Esophagus squamous epithelium (tissue), 5 donors: ENCODE measurements around the gene CEP128. TPM values are rescaled to one million over a fixed set of nuclear protein-coding genes. Genes with fewer than 3 reads are reported as not detected.

Experiments used
- DNase-seq: peaks from one replicate; lab custom pipeline; 2025; lab: John Stamatoyannopoulos, UW
- H3K27ac ChIP-seq, 4 donors: fragments of 200-600 bp; sonication (generic); one replicate each; pipeline ENCODE4 v1.5.1; 2016 to 2019; ENCODE audit warnings: mild to moderate bottlenecking in 1 of 4
- H3K27me3 ChIP-seq, 4 donors: fragments of 200-600 bp; sonication (generic); 1 replicate in 3 of 4; 2 replicates in 1 of 4; pipeline versions ENCODE4 v1.5.1 to v1.6.0; 2017 to 2021; ENCODE audit warnings: antibody characterized with exemption in 1 of 4
- H3K36me3 ChIP-seq, 3 donors: fragments of 200-600 bp; sonication (generic); one replicate each; pipeline ENCODE4 v1.5.1; 2016 to 2019
- H3K4me1 ChIP-seq, 3 donors: fragments of 200-600 bp; sonication (generic); one replicate each; pipeline ENCODE4 v1.5.1; 2017 to 2019
- H3K4me3 ChIP-seq, 4 donors: fragments of 200-600 bp; sonication (generic); 1 replicate in 3 of 4; 2 replicates in 1 of 4; pipeline ENCODE4 v1.5.1; 2016 to 2019; ENCODE audit warnings: mild to moderate bottlenecking in 2 of 4, moderate library complexity in 1 of 4
- H3K9me3 ChIP-seq, 3 donors: fragments of 200-600 bp; sonication (generic); one replicate each; pipeline ENCODE4 v1.5.1; 2016 to 2019
- POLR2A ChIP-seq, 4 donors: fragments of 450-650 bp; IDR thresholded peaks; one replicate each; pipeline ENCODE4 v1.6.1; 2017; ENCODE audit warnings: antibody characterized with exemption in 4 of 4, mild to moderate bottlenecking in 4 of 4, moderate library complexity in 3 of 4
- WGBS, 2 donors: methylation state at CpG; one replicate each; pipeline ENCODE4 v1.1.5; 2018; 5-methylcytosine and 5-hydroxymethylcytosine counted together
- intact Hi-C: fragments of 100-400 bp; cut with DNase I; formaldehyde crosslinking; loops from one replicate; pipeline ENCODE4 v1.15.0; 2022
- total RNA-seq, 4 donors: library from RNA; depleted of rRNA; stranded (reverse); fragments of >200 nt; gene quantifications; one replicate each; pipeline ENCODE4 v1.1.0, GENCODE V29; 2016
- TF ChIP-seq, protein P1 (sequence below), 6 experiments: fragments of 450-650 bp in 4 of 6; fragments of 200-600 bp in 2 of 6; sonication (generic) in 2 of 6; IDR thresholded peaks; one replicate each; pipeline ENCODE4 v1.5.1; 2016 to 2019; ENCODE audit warnings: antibody characterized with exemption in 6 of 6, mild to moderate bottlenecking in 4 of 6, moderate library complexity in 4 of 6
- donor health status: DM: yes; HTN: yes; CAD: no.

The CEP128 gene
- total RNA-seq, 4 donors from 2014 or later = 2.0 to 12.6 (median 5.4) TPM

DNA sequence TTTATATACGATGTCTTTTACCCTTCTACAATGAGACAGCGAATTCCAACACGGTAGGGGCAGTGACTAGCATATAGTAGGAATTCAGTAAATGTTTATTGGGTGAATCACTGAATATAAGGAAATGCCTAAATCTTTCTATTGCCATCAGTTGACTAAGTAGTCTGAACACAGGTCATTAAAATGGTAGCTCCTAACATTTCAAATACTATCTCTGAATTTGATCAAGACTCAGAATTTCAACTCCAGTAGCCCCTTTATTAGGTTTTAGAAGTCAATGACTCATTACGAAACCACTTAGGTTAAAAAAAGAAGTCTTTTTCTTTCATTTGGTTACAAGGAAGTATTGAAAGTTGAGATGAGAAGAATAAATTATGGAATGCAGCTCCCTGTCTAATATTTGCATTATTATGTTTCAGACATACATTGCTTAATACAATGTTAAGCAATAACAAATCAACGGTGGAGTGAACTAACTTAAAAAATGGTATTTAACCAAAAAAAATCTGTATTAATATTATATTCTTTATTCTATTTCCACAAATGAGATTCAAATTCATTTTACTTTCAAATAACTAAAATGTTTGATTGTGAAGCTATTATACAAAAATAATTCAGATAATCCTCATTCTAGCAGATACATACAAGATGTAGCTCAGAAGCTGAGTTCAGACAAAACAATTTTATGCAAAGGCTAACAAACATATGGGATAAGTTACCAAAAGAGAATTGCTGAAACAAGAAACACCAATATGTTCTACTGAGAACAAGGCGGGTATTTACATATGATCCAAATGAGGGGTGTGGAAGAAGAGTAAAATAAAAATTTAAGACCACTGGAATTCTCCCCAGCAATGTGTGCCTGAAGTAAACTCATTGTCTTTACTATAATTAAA, 302.7 kb downstream of the CEP128 start:
- no peaks in the 10 kb centered on the region for H3K36me3 ChIP-seq
- WGBS, 2 donors = 78 to 84% methylated on average over 6 of the region's 6 CpGs
- H3K9me3 ChIP-seq = no peaks in the 10 kb centered on the region
- H3K27me3 ChIP-seq = no peaks in the 10 kb centered on the region
- intact Hi-C loops = no loop called here
- DNase-seq = no peak
- no peak overlapping the region for H3K4me3 ChIP-seq
- H3K4me1 ChIP-seq = no peaks in the 10 kb centered on the region
- H3K27ac ChIP-seq = no peak overlapping the region
- TF ChIP-seq, protein P1, sequence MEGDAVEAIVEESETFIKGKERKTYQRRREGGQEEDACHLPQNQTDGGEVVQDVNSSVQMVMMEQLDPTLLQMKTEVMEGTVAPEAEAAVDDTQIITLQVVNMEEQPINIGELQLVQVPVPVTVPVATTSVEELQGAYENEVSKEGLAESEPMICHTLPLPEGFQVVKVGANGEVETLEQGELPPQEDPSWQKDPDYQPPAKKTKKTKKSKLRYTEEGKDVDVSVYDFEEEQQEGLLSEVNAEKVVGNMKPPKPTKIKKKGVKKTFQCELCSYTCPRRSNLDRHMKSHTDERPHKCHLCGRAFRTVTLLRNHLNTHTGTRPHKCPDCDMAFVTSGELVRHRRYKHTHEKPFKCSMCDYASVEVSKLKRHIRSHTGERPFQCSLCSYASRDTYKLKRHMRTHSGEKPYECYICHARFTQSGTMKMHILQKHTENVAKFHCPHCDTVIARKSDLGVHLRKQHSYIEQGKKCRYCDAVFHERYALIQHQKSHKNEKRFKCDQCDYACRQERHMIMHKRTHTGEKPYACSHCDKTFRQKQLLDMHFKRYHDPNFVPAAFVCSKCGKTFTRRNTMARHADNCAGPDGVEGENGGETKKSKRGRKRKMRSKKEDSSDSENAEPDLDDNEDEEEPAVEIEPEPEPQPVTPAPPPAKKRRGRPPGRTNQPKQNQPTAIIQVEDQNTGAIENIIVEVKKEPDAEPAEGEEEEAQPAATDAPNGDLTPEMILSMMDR (IDR thresholded peaks at IDR 0.05) = no peak
- TF ChIP-seq POLR2A (IDR thresholded peaks at IDR 0.05) = no peak

DNA sequence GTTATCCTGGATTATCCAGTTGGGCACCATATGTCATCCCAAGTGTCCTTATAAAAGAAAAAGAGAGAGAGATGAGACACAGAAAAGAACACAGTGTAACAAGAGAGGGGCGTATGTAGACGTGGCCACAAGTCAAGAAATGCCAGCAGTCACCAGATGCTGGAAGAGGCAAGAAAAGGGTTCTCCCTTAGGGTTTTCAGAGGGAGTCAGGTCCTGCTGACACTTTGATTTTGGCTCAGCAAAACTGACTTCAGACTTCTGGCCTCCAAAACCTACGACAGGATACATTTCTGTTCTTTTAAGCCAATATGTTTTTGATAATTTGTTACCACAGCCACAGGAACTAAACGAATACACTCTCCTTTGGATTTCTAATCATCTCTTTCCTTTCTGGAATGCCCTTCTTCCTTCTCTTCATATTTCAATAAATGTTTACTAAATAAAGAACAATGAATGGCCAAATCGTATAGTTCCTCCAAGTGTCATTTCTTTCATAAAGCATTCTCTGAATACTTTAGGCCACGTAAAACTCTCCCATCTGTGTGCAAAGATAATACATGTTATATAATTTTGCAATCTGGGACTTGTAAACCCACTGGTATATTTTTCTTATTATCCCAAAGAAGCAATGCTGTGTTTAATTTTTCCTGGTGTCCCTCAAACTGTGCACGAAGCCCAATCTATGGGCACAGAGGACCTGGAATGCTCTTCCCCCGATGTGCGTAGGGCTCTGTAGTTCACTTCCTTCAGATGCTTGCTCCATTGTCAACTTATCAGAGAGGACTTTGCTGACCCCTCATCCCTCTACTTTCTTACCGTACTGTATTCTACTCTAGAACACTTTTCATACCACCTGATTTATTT, 303.6 kb downstream of the CEP128 start:
- Histone ChIP-seq H3K4me3 (no peak overlapping the region), H3K36me3 (no peaks in the 10 kb centered on the region), H3K27me3 (no peaks in the 10 kb centered on the region), H3K27ac (no peak overlapping the region), H3K9me3 (no peaks in the 10 kb centered on the region), H3K4me1 (no peaks in the 10 kb centered on the region)
- TF ChIP-seq POLR2A (IDR thresholded peaks at IDR 0.05) = no peak
- no peak for DNase-seq
- intact Hi-C loops = no loop called here
- 81 to 84% methylated on average over 10 of the region's 10 CpGs for WGBS, 2 donors

GRCh38 chr14:80636071-80636470, 305.5 kb downstream of the CEP128 start:
- Histone ChIP-seq H3K4me1 (no peaks in the 10 kb centered on the region), H3K27me3 (no peaks in the 10 kb centered on the region), H3K9me3 (no peaks in the 10 kb centered on the region), H3K27ac (no peak overlapping the region), H3K36me3 (no peaks in the 10 kb centered on the region), H3K4me3 (no peak overlapping the region)
- TF ChIP-seq POLR2A (IDR thresholded peaks at IDR 0.05) = no peak
- TF ChIP-seq, protein P1 (IDR thresholded peaks at IDR 0.05) = peak in 2 of 6 experiments; percentile 19 to 44
- DNase-seq = no peak
- intact Hi-C loops = no loop called here
- WGBS, 2 donors = 93 to 100% methylated on average over 1 of the region's 1 CpG

DNA sequence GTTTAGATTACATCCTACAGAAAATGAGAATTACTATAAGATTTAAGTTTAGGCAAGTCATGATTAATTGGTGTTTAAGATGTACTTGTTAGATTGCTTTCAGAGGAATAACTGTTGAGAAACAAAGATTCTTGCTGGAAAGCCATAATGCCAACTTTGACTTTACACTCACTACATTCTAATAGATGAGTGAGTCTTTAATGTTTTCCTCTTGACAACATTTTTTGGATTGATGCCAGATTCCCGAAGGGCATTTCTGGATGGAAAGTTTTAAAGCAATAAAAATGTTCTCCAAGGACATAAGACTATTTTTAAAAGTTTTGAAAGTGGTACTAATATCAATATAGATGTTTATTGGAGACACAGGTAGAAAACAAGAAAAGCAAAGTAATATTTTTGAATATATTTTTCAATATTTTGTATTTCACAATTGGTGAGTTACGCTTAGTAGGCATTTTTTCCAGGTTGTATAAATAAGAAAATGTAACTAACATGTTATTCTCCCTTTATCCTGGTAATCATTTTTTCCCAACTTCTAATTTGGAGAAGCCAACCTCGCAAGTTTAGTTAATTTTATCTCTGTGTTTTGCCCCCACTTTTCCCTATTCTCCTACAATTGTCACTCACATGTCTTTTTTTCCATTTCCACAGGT, 307.3 kb downstream of the CEP128 start:
- no peak overlapping the region for H3K4me3 ChIP-seq
- TF ChIP-seq, protein P1 (IDR thresholded peaks at IDR 0.05) = no peak
- TF ChIP-seq POLR2A (IDR thresholded peaks at IDR 0.05) = no peak
- H3K27me3 ChIP-seq = no peaks in the 10 kb centered on the region
- no peak for DNase-seq
- intact Hi-C loops = no loop called here
- no peaks in the 10 kb centered on the region for H3K9me3 ChIP-seq
- H3K36me3 ChIP-seq = no peaks in the 10 kb centered on the region
- no peaks in the 10 kb centered on the region for H3K4me1 ChIP-seq
- WGBS, 2 donors = 66 to 67% methylated on average over 3 of the region's 3 CpGs
- H3K27ac ChIP-seq = no peak overlapping the region

DNA sequence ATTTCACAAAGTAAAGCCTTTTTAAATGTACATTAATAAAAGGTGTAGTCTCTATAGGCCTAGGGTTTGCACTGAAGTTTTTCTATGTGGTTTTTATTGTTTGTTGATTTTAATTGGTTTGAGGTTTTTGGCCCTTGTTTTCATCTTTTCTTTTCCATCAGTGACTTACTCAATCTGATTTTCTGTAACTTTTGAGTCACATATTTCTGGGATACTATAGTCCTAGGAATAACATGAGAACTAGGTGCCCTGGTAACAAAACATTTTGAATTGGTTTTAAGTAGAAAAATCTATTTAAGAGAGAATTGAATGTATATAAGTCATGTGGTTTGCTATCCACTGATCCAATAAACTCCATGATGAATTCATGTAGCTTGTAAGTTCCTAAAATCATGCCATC, 311.9 kb downstream of the CEP128 start:
- no peak overlapping the region for H3K4me3 ChIP-seq
- no peaks in the 10 kb centered on the region for H3K9me3 ChIP-seq
- no peak overlapping the region for H3K27ac ChIP-seq
- no peaks in the 10 kb centered on the region for H3K4me1 ChIP-seq
- no peak for DNase-seq
- intact Hi-C loops = no loop called here
- no peaks in the 10 kb centered on the region for H3K36me3 ChIP-seq
- TF ChIP-seq, protein P1 (IDR thresholded peaks at IDR 0.05) = no peak
- TF ChIP-seq POLR2A (IDR thresholded peaks at IDR 0.05) = no peak
- H3K27me3 ChIP-seq = no peaks in the 10 kb centered on the region
